Central memory CD8-positive, alpha-beta T cell (primary cell): Measurements from ENCODE around the gene MDH2.

ENCODE experiments used
- ATAC-seq: fragments of 150-1000 bp; cut with Tn5 transposase; replicated peaks from 2 replicates; pipeline ENCODE4 v1.10.0; 2022; ENCODE audit warnings: mild to moderate bottlenecking, moderate FRiP score, moderate number of reproducible peaks; ENCODE audit not compliant: poor library complexity, severe bottlenecking; ENCODE audit errors: extremely low read depth
- DNase-seq, 2 donors: peaks; one replicate each; pipeline ENCODE4 v3.0.0; 2021; ENCODE audit warnings: low spot score in 2 of 2
- H3K27ac Mint-ChIP-seq: one replicate; pipeline ENCODE4 v1.8.0; 2022; ENCODE audit warnings: low read depth, mild to moderate bottlenecking, moderate library complexity, mixed read lengths
- H3K27me3 Mint-ChIP-seq: one replicate; pipeline ENCODE4 v1.8.0; 2022; ENCODE audit warnings: mixed read lengths
- H3K36me3 Mint-ChIP-seq: one replicate; pipeline ENCODE4 v1.8.0; 2022; ENCODE audit warnings: mild to moderate bottlenecking, moderate library complexity, mixed read lengths; ENCODE audit not compliant: insufficient read depth
- H3K4me1 Mint-ChIP-seq: one replicate; pipeline ENCODE4 v1.8.0; 2022; ENCODE audit warnings: mixed read lengths
- H3K4me3 Mint-ChIP-seq: one replicate; pipeline ENCODE4 v1.8.0; 2022; ENCODE audit warnings: mild to moderate bottlenecking, moderate library complexity, mixed read lengths
- H3K9me3 Mint-ChIP-seq: one replicate; pipeline ENCODE4 v1.8.0; 2022; ENCODE audit warnings: mixed read lengths

Gene MDH2

DNA sequence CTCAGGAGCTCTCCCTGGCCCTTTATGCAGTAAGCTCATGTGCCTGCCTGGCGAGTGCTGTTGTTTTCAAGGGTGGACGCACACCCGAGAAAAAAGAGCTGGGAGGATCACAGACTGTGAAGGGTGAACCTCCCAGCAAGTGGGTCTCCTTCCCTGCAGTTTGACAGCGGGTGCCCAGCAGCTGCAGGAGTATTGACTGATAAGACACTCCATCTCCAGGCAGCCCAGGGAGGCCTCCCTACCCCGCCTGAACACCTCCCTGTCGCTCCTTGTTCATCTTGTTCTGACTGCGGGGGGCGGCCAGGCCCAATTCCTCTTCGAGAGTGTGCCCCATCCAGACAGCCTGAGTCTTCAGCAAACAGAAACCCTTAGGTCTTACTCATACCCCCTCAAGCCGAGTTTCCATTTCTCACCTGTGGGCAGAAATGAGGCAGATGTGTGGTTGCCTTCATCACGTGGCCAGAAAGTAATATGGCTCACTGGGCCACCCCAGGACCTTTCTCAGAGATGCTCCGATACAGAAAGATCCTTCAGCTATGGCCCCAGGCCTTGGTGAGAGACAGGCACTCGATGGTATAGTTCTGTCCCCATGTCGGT is 17.2 kb downstream of the MDH2 start:
- no peaks in the 10 kb centered on the region for H3K9me3 Mint-ChIP-seq
- H3K27ac Mint-ChIP-seq: no peak overlapping the region
- H3K4me1 Mint-ChIP-seq: no peaks in the 10 kb centered on the region
- H3K36me3 Mint-ChIP-seq: peaks cover 33% of the 10 kb centered on the region
- DNase-seq (no peak), ATAC-seq (no peak)
- H3K4me3 Mint-ChIP-seq: no peak overlapping the region
- no peaks in the 10 kb centered on the region for H3K27me3 Mint-ChIP-seq

- H3K9me3 Mint-ChIP-seq: no peaks in the 10 kb centered on the region
- H3K36me3 Mint-ChIP-seq: peaks cover 30% of the 10 kb centered on the region
- no peaks in the 10 kb centered on the region for H3K4me1 Mint-ChIP-seq
- H3K27me3 Mint-ChIP-seq: no peaks in the 10 kb centered on the region
- H3K4me3 Mint-ChIP-seq: no peak overlapping the region
- no peak for DNase-seq
- ATAC-seq: no peak
- H3K27ac Mint-ChIP-seq: no peak overlapping the region
These were observed 19.0 kb downstream of the MDH2 start for GRCh38 chr7:76066716-76067503.

DNA sequence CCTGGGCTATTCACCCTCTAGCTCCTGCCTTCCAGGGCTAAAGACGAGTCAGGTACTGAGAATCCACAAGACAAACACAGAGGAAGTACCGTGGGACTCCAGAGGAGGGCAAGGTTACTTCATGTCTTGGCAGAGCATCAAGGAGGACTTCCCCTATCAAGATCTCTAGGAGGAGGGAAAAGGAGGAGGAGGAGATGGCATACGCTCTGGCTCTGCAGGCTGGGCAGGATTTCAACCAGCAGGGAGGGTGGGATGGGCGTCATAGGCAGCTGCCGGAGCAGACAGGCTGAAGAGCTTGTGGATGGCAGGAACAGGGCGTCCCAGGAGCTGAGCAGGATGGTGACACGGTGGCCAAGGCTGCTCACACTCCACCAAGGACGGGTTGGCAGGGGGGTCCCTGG is 21.3 kb downstream of the MDH2 start:
- Mint-ChIP-seq H3K36me3 (peaks cover 26% of the 10 kb centered on the region), H3K9me3 (no peaks in the 10 kb centered on the region), H3K4me1 (no peaks in the 10 kb centered on the region), H3K27me3 (no peaks in the 10 kb centered on the region), H3K4me3 (no peak overlapping the region), H3K27ac (no peak overlapping the region)
- ATAC-seq (no peak), DNase-seq (no peak)

DNA sequence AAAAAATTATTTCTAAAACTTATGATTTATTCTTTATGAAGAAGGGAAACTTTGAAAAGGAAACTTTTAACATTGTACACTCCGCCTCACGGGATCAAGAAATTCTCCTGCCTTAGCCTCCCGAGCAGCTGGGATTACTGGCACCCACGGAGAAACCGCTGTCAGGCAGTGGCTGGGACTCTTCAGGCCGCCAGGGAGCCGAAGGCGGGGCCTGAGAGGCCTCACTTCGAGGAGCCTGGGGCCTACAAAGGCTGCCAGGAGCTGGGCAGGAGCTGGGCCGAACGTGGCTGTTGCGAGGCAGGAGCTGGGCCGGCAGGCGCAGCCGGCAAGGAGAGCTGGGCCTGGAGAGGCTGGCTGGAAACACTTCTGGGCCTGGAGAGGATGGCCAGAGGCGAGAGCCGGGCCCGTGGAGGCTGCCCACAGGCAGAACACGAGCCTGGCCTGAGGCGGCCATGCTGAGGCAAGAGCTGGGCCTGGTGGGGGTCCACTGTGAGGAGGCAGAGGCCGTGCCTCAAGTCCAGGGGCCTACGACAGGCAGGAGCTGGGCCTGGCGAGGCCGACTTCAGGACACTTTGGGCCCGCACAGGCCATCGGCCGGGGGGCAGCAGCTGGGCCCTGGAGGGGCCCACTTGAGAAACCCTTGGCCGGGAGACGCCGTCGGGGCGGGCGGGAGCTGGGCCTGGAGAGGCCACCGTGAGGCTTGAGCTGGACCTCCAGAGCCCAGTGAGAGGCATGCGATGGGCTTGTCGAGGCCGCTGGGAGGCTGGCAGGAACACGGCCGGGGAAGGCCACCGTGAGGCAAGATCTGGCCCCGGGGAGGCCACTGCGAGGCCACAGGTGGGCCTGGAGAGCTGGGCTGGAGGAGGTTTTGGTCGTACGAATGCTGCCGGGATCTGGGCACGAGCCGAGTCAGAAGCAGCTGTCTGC is 23.7 kb downstream of the MDH2 start:
- Mint-ChIP-seq H3K4me3 (no peak overlapping the region), H3K4me1 (no peaks in the 10 kb centered on the region), H3K27me3 (no peaks in the 10 kb centered on the region), H3K9me3 (no peaks in the 10 kb centered on the region), H3K27ac (no peak overlapping the region), H3K36me3 (peaks cover 16% of the 10 kb centered on the region)
- no peak for ATAC-seq
- no peak for DNase-seq

DNA sequence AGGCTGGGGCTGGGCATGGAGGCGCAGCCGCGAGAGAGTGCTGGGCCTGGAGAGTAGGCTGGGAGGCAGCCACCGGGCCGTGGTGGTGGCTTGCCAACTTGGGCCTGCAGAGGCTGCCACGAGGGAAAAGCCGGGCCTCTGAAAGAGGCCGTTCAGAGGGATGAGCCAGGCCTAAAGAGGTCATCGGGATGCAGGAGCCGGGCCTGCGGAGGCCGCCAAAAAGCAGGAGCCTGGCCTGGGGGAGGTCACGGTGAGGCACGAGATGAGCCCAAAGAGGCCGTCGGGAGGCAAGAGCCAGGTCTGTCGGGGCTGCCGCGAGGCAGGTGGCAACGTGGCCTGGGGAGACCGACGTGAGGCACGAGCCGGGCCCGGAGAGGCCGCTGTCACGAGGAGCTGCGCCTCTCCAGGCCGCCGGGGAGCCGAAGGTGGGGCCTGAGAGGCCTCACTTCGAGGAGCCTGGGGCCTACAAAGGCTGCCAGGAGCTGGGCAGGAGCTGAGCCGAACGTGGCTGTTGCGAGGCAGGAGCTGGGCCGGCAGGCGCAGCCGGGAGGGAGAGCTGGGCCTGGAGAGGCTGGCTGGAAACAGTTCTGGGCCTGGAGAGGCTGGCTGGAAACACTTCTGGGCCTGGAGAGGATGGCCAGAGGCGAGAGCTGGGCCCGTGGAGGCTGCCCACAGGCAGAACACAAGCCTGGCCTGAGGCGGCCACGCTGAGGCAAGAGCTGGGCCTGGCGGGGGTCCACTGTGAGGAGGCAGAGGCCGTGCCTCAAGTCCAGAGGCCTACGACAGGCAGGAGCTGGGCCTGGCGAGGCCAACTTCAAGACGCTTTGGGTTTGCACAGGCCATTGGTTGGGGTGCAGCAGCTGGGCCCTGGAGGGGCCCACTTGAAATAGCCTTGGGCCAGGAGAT is 24.6 kb downstream of the MDH2 start:
- H3K36me3 Mint-ChIP-seq: peaks cover 8% of the 10 kb centered on the region
- H3K9me3 Mint-ChIP-seq: no peaks in the 10 kb centered on the region
- H3K4me1 Mint-ChIP-seq: peaks cover 5% of the 10 kb centered on the region
- H3K27ac Mint-ChIP-seq: no peak overlapping the region
- DNase-seq (no peak), ATAC-seq (no peak)
- no peak overlapping the region for H3K4me3 Mint-ChIP-seq
- H3K27me3 Mint-ChIP-seq: no peaks in the 10 kb centered on the region

DNA sequence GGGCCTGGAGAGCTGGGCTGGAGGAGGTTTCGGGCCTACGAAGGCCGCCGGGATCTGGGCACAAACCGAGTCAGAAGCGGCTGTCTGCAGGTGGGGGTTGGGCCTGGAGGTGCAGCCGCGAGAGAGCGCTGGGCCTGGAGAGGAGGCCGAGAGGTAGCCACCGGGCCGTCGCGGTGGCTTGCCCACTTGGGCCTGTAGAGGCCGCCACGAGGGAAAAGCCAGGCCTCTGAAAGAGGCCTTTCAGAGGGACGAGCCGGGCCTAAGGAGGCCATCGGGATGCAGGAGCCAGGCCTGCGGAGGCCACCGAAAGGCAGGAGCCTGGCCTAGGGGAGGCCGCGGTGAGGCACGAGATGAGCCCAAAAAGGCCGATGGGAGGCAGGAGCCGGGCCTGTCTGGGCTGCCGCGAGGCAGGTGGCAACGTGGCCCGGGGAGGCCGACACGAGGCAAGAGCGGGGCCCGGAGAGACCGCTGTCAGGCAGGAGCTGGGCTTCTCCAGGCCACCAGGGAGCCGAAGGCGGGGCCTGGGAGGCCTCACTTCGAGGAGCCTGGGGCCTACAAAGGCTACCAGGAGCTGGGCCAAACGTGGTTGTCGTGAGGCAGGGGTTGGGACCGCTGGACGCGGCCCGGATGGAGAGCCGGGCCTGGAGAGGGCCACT is 25.6 kb downstream of the MDH2 start:
- ATAC-seq: no peak
- Mint-ChIP-seq H3K4me3 (no peak overlapping the region), H3K36me3 (peaks cover 7% of the 10 kb centered on the region), H3K27ac (no peak overlapping the region), H3K9me3 (no peaks in the 10 kb centered on the region), H3K4me1 (peaks cover 5% of the 10 kb centered on the region), H3K27me3 (no peaks in the 10 kb centered on the region)
- DNase-seq: no peak

GRCh38 chr7:76074306-76074971 is 26.5 kb downstream of the MDH2 start:
- DNase-seq (no peak), ATAC-seq (no peak)
- Mint-ChIP-seq H3K9me3 (no peaks in the 10 kb centered on the region), H3K27ac (no peak overlapping the region), H3K36me3 (peaks cover 5% of the 10 kb centered on the region), H3K4me1 (peaks cover 5% of the 10 kb centered on the region), H3K27me3 (peaks cover under 1% of the 10 kb centered on the region), H3K4me3 (no peak overlapping the region)

GRCh38 chr7:76074972-76075370 is 27.1 kb downstream of the MDH2 start:
- ATAC-seq: no peak
- peaks cover 6% of the 10 kb centered on the region for H3K27me3 Mint-ChIP-seq
- H3K27ac Mint-ChIP-seq: no peak overlapping the region
- H3K9me3 Mint-ChIP-seq: no peaks in the 10 kb centered on the region
- peaks cover 5% of the 10 kb centered on the region for H3K36me3 Mint-ChIP-seq
- peaks cover 5% of the 10 kb centered on the region for H3K4me1 Mint-ChIP-seq
- no peak for DNase-seq
- H3K4me3 Mint-ChIP-seq: no peak overlapping the region

- peaks cover 5% of the 10 kb centered on the region for H3K4me1 Mint-ChIP-seq
- H3K9me3 Mint-ChIP-seq: no peaks in the 10 kb centered on the region
- H3K36me3 Mint-ChIP-seq: peaks cover 2% of the 10 kb centered on the region
- H3K4me3 Mint-ChIP-seq: no peak overlapping the region
- no peak overlapping the region for H3K27ac Mint-ChIP-seq
- H3K27me3 Mint-ChIP-seq: peaks cover 20% of the 10 kb centered on the region
- DNase-seq: no peak
- ATAC-seq: no peak
These were observed 29.1 kb downstream of the MDH2 start for GRCh38 chr7:76076995-76077394.

DNA sequence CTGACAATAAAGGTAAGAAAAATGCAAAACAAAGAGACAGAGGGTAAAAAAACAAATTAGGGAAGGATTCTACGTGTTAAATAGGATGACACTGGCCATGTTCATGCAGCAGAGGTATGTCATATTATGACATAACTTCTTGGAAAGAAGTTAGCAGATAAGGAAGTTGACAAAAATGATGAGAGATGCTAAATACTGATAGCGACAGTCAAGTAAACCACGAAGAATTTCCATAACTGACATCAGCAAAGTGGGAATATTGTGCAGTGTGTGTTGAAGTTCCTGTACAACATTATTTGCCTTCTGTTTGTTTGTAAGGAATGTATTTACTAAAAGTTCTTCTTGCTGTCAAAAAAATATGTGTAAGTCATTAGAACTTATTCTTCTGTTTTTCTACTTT is 29.5 kb downstream of the MDH2 start:
- peaks cover 2% of the 10 kb centered on the region for H3K36me3 Mint-ChIP-seq
- DNase-seq (no peak), ATAC-seq (no peak)
- H3K27ac Mint-ChIP-seq: no peak overlapping the region
- H3K4me1 Mint-ChIP-seq: peaks cover 5% of the 10 kb centered on the region
- no peaks in the 10 kb centered on the region for H3K9me3 Mint-ChIP-seq
- peaks cover 20% of the 10 kb centered on the region for H3K27me3 Mint-ChIP-seq
- no peak overlapping the region for H3K4me3 Mint-ChIP-seq

GRCh38 chr7:76080204-76080603 is 32.3 kb downstream of the MDH2 start:
- Mint-ChIP-seq H3K4me1 (peaks cover 5% of the 10 kb centered on the region), H3K27me3 (peaks cover 35% of the 10 kb centered on the region), H3K27ac (no peak overlapping the region), H3K4me3 (no peak overlapping the region), H3K36me3 (no peaks in the 10 kb centered on the region), H3K9me3 (no peaks in the 10 kb centered on the region)
- no peak for DNase-seq
- ATAC-seq: no peak
